GM21529 (cell line): ENCODE results near the gene EEF1AKMT3.

Experiments
- ATAC-seq: cut with Tn5 transposase; IDR thresholded peaks from one replicate; pipeline ENCODE4 v1.9.1; 2021; ENCODE audit not compliant: unreplicated experiment

The EEF1AKMT3 gene

GRCh38 chr12:57735198-57735855 lies 37.1 kb upstream of the EEF1AKMT3 start:
- no peak for ATAC-seq

- ATAC-seq = no peak
These were observed 36.3 kb upstream of the EEF1AKMT3 start for GRCh38 chr12:57735952-57736740.

DNA sequence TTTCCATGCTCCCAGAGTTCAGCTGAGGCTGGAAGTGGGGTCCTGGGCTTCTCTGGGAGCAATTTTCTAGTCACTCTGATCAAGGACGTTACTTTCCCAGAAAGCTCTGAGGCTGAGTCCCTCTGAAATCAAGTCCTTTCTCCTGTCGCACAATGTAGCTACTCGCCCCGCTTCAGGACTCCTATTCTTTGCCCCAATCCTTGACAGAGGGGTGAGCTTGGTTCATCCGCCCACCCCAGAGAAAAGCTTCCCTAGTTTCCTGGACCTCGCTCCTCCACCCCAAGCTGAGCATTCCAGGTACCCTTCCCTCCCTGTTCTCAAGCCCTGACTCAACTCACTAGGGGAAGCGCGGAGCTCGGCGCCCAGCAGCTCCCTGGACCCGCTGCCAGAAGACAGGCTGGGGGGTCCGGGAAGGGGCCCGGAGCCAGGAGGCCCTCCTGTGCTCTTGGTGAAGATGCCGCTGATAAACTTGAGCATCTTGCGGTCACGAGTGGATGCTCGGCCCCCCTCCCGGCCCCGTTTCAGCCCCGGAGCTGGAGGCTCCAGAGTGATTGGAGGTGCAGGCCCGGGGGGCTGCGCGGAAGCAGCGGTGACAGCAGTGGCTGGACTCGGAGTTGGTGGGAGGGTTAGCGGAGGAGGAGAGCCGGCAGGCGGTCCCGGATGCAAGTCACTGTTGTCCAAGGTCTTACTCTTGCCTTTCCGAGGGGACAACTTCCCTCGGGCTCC lies 35.5 kb upstream of the EEF1AKMT3 start:
- no peak for ATAC-seq

DNA sequence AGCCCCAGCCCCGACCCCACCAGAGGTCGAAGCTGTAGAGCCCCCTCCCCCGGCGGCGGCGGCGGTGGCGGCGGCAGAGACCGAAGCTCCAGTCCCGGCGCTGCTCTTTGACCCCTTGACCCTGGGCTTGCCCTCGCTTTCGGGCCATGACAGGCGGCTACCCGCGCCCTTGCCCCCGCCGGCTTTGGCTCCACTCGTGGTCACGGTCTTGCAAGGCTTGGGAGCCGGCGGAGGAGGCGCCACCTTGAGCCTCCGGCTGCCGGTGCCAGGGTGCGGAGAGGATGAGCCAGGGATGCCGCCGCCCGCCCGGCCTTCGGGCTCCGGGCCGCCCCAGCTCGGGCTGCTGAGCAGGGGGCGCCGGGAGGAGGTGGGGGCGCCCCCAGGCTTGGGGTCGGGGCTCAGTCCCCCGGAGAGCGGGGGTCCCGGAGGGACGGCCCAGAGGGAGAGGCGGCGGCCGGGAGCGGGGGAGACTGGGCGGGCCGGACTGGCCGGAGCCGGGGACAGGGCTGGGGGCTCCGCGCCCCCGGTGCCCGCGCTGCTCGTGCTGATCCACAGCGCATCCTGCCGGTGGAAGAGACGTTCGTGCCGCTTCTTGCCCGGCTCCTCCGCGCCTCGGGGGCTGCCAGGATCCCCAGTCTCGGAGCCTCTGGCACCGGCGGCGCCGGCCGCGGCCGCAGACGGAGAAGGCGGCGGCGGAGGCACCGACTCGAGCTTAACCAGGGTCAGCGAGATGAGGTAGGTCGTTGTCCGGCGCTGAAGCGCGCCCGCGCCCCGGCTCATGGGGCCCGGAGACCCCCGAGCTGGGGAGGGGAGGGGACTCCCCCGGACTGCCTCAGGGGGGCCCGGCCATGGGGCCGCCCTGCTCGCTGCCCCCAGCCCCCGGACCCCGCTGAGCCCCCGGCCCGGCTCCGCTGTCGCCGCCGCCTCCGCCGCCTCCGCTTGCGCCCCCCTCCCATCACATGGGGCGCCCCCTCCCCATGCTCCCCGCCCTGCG lies 34.6 kb upstream of the EEF1AKMT3 start:
- ATAC-seq = no peak

GRCh38 chr12:57738661-57739237 lies 33.7 kb upstream of the EEF1AKMT3 start, which contains the start of gene AGAP2:
Gene AGAP2 (minus strand): TSS chr12:57738742. CDS start chr12:57738246, 496 bp downstream.
- ATAC-seq = no peak

DNA sequence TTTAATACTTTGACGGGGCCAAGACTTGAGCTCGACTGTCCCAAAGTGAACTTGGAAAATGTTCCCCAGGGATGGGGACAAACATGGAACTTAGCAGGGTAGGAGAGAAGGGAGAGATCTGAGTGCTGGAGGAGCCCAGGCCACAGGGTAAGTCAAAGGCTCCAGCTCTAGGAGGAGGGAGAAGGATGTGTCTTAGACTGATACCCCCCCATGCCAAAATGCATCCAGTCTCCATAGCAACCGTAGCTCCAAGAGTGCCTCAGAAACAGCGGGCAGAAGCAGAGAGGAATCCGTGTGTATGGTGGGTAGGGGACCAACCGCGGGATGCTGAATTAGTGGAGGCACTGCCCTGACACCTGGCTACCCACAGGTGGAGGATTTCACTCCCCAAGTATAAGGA lies 33.0 kb upstream of the EEF1AKMT3 start:
- ATAC-seq = no peak

DNA sequence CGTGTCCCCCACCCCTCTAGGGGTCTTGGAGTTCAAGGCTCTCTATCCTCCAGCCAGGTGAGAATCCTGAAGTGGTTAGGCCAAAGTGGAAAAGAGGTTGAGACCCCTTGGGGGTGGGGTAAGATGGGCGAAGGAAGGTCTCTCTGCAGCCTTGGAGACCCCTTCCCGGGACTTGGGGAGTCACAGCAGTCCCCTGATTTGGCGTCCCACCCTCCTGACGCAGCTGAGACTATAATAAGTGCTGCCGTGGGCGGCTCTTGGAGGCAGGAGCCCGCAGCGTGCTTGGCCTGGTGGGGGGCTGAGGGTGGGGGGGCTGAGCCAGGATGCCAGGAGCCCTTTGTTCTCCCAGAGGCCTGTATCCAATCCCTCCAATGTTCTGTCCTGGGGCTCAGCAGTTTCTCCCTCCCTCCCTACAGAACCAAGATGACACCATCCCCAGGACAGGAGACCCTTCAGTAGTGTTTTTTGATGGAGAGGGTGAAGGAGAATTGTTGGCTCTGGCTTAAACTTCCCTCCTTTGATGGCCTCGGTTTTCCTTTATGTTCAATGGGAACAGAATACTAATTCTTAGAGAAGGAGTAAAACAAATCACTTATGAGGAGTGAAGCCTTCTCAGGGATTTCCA lies 32.4 kb upstream of the EEF1AKMT3 start:
- ATAC-seq = no peak

GRCh38 chr12:57740656-57741412 lies 31.6 kb upstream of the EEF1AKMT3 start:
- ATAC-seq = peak; percentile 42

- no peak for ATAC-seq
These were observed 31.0 kb upstream of the EEF1AKMT3 start for GRCh38 chr12:57741413-57741789.

- peak; percentile 59 for ATAC-seq
These were observed 30.3 kb upstream of the EEF1AKMT3 start for GRCh38 chr12:57741844-57742738.

DNA sequence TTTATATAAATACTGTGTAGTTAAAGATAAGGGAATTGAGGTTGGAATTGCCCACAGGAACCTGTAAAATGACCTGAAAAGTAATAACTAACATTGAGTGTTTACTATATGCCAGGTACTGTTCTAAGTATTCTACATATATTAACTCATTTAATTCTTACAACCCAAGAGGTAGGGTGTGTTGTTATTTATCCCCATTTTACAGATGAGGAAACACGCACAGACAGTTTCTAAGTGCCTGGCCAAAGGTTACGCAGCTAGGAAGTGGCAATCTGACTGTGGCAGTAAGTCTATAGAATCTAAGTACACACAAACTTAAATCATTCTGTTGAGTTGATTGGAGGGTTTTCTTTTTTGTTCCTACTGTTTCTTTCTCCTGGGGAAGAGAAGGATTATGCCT lies 28.6 kb upstream of the EEF1AKMT3 start:
- ATAC-seq = no peak

GRCh38 chr12:57744194-57744776 lies 28.1 kb upstream of the EEF1AKMT3 start:
- ATAC-seq = peak; percentile 37

DNA sequence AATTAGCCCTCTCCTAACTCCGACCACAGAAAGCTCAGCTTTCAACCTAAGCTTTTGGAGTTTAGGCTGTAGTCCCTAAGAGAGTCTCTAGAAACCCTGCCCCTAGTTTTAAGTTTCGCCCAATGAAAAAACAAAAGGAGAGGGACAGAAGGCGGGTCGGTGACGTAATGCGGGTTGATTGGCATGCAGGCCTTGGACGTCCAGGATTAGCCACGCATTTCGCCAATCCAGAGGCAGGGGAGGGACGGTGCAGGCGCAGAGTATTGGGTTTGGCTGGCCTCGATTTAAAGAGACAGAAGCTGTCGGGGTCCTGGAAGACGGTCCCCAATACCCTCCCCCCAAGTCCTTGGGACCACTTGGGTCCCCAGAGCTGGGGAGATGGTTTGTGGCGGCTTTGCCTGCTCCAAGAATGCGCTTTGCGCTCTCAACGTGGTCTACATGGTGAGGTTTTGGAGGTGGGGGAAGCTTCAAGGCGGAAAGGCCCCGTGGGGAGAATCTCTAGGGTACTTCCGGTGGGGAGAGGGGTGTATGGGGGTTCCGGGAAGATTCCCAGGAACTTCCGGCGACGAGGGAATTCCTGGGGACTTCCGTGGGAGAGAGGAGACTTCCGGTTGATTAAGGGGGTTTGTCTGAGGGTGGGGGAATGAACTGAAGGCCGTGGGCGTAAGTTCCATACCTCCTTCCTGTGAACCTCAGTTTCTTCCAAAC lies 27.5 kb upstream of the EEF1AKMT3 start, which contains the start of gene TSPAN31:
Gene TSPAN31 (plus strand): TSS at position 263 of the 708 bp plus-strand sequence. CDS start 116 bp downstream, at position 379.
- ATAC-seq = peak; percentile 86

GRCh38 chr12:57745485-57745881 lies 26.9 kb upstream of the EEF1AKMT3 start:
- ATAC-seq = no peak

- no peak for ATAC-seq
These were observed 26.4 kb upstream of the EEF1AKMT3 start for GRCh38 chr12:57746025-57746424.

DNA sequence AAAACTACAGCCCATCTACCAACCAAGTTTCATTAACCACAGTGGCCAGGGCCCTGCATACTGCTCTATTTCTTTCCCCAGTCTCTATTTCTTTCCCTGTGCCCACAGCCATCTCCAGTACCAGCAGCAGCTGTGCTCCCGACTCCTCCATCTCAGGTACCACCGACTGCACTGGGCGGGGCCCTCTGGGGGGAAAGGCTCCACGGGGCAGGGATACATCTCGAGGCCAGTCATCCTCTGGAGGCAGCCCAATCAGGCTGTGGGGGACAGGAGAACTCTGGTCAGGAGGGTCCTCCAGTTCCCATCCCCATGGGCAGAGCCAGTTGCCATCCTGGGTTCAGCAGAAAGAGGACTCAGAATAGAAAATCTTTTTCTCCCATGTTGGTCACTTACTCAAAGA lies 23.4 kb upstream of the EEF1AKMT3 start:
- no peak for ATAC-seq
